NCI-H2029 (cell line): ENCODE data around the gene KIF26A.

Source experiments
- DNase-seq: peaks from one replicate; lab custom pipeline; 2025; lab: John Stamatoyannopoulos, UW

KIF26A gene

GRCh38 chr14:104101651-104102281 lies 36.6 kb upstream of the KIF26A start:
- no peak for DNase-seq

- DNase-seq = no peak
Observed at GRCh38 chr14:104102282-104102914, 36.0 kb upstream of the KIF26A start.

- DNase-seq = no peak
Observed at GRCh38 chr14:104103061-104103445, 35.3 kb upstream of the KIF26A start.

- DNase-seq = no peak
Observed at GRCh38 chr14:104103446-104104075, 34.8 kb upstream of the KIF26A start.

- no peak for DNase-seq
Observed at GRCh38 chr14:104104076-104104901, 34.1 kb upstream of the KIF26A start.

- DNase-seq = no peak
Observed at GRCh38 chr14:104105071-104105821, 33.1 kb upstream of the KIF26A start.

GRCh38 chr14:104105822-104106470 lies 32.4 kb upstream of the KIF26A start:
- DNase-seq = no peak

GRCh38 chr14:104106471-104106991 lies 31.9 kb upstream of the KIF26A start:
- no peak for DNase-seq

GRCh38 chr14:104107101-104107581 lies 31.2 kb upstream of the KIF26A start:
- DNase-seq = no peak

- DNase-seq = no peak
Observed at GRCh38 chr14:104107611-104108569, 30.5 kb upstream of the KIF26A start.

- no peak for DNase-seq
Observed at GRCh38 chr14:104108570-104109541, 29.5 kb upstream of the KIF26A start.

GRCh38 chr14:104109731-104110361 lies 28.5 kb upstream of the KIF26A start:
- DNase-seq = no peak

- DNase-seq = no peak
Observed at GRCh38 chr14:104110491-104111209, 27.7 kb upstream of the KIF26A start.

- no peak for DNase-seq
Observed at GRCh38 chr14:104111301-104112112, 26.9 kb upstream of the KIF26A start.

GRCh38 chr14:104112113-104112505 lies 26.3 kb upstream of the KIF26A start:
- DNase-seq = no peak
